Fibroblast of lung (primary cell): ENCODE data around the gene MAP3K6.

Experiments
- CTCF ChIP-seq, 2 donors: IDR thresholded peaks in 1 of 2; conservative IDR thresholded peaks in 1 of 2; 1 replicate in 1 of 2; 2 replicates in 1 of 2; pipeline ENCODE4 v1.5.1; 2011 to 2012; ENCODE audit warnings: low read length in 2 of 2, control low read depth in 1 of 2, inconsistent platforms in 1 of 2, low read depth in 1 of 2, mild to moderate bottlenecking in 1 of 2
- EZH2 ChIP-seq: IDR thresholded peaks from 2 replicates; pipeline ENCODE4 v1.5.1; 2012; ENCODE audit warnings: low read length, control low read depth, mild to moderate bottlenecking; ENCODE audit errors: missing control alignments

GRCh38 chr1:27318596-27318995 is 48.2 kb downstream of the MAP3K6 start:
- TF ChIP-seq CTCF (conservative IDR thresholded peaks at IDR 0.05 in 1 of 2, IDR thresholded peaks at IDR 0.05 in 1 of 2; ENCODE audit: low read depth in 1 of 2, low read length in 2 of 2): no peak
- TF ChIP-seq EZH2: no peak
